ENCODE measurements around the gene FBXO42.
A peak's percentile ranks its signal among the peaks of the same experiment; 100 is the strongest.

DNA sequence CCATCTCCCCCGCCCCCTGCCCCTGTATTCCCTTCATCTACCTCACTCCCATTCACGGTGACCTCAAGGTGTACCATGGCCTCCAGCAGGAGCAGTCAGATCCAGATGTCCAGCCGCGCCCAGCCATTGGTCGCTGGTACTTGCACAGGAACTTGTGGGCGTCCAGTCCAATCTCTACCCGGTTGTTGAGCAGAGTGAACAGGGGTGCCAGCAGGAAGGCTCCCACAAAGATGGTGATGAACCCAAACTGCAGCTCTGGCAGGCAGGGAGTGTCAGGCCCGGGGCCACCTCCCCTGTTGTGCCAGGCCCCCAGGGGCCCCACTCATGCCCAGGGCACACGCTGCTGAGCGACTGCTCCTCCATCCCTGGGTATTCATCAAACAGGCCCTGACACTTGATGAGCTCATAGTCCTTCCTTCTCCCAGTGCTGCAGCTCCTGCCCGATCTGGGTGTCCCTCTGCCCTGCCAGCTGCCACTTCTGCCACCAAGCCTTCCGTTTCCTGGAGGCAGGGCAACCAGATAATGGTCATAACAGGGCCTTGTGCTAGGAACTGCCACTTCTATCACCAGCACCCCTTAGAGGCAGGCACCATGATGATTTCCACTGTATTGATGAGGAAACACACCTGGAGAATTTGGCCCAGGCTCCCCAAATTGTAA is 134.1 kb downstream of the FBXO42 start:
- TF ChIP-seq, protein P1, sequence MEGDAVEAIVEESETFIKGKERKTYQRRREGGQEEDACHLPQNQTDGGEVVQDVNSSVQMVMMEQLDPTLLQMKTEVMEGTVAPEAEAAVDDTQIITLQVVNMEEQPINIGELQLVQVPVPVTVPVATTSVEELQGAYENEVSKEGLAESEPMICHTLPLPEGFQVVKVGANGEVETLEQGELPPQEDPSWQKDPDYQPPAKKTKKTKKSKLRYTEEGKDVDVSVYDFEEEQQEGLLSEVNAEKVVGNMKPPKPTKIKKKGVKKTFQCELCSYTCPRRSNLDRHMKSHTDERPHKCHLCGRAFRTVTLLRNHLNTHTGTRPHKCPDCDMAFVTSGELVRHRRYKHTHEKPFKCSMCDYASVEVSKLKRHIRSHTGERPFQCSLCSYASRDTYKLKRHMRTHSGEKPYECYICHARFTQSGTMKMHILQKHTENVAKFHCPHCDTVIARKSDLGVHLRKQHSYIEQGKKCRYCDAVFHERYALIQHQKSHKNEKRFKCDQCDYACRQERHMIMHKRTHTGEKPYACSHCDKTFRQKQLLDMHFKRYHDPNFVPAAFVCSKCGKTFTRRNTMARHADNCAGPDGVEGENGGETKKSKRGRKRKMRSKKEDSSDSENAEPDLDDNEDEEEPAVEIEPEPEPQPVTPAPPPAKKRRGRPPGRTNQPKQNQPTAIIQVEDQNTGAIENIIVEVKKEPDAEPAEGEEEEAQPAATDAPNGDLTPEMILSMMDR (CRISPR knock-in tag; IDR thresholded peaks at IDR 0.05): no peak
- no peak for TF ChIP-seq TEAD3 (CRISPR knock-in tag; optimal IDR thresholded peaks at IDR 0.05; ENCODE audit: borderline replicate concordance)
- no peak for TF ChIP-seq THAP7 (CRISPR knock-in tag; IDR thresholded peaks at IDR 0.05)
- TF ChIP-seq, protein P2, sequence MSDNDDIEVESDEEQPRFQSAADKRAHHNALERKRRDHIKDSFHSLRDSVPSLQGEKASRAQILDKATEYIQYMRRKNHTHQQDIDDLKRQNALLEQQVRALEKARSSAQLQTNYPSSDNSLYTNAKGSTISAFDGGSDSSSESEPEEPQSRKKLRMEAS (IDR thresholded peaks at IDR 0.05): 0 out of 2 replicates have a peak, but pooled peaks have one; percentile 17
- TF ChIP-seq ZBTB8A (CRISPR knock-in tag; IDR thresholded peaks at IDR 0.05; ENCODE audit: borderline replicate concordance, low read depth): no peak
- TF ChIP-seq ZBTB3 (CRISPR knock-in tag; IDR thresholded peaks at IDR 0.05; ENCODE audit: borderline replicate concordance, low read depth): no peak
